ENCODE results near the gene EVPL. TPM values are rescaled to one million over a fixed set of nuclear protein-coding genes. Genes with fewer than 3 reads are reported as not detected.
"Not testable (repeated sequence)": the region's sequence is repeated elsewhere in the genome, so short reads cannot be mapped to it uniquely, and the experiment has no call there.

EVPL gene
- total and polyA plus RNA-seq, 4 experiments from 2014 or later, result not detected

GRCh38 chr17:75976175-75976848 lies 50.8 kb downstream of the EVPL start:
- CTCF ChIA-PET (ENCODE audit: partially characterized antibody), result interaction anchor here (0.7 kb wide), 1 partner anchor 32 kb away, joined by 3 read pairs; no protein-coding TSS in a partner anchor
- peaks cover 30% of the 10 kb centered on the region for H3K4me1 ChIP-seq (ENCODE audit: insufficient read depth, low read length)
- Mint-ChIP-seq H3K27me3 (no peaks in the 10 kb centered on the region), H3K9me3 (no peaks in the 10 kb centered on the region), H3K27ac (peak overlapping the region in 2 of 7 donors; percentile 52 to 57), H3K4me3 (peak overlapping the region in 6 of 8 donors; percentile 4 to 55 (median 36)), H3K36me3 (peaks cover 8 to 29% of the 10 kb centered on the region in 2 donors), H3K4me1 (peaks cover 21 to 73% (median 40%) of the 10 kb centered on the region in 4 donors)
- no peaks in the 10 kb centered on the region for H3K27me3 ChIP-seq (ENCODE audit: insufficient read depth, low read length)
- intact Hi-C loops (cut with micrococcal nuclease), result no loop called here
- no peaks in the 10 kb centered on the region for H3K36me3 ChIP-seq (ENCODE audit: insufficient read depth, low read length)
- no peak for DNase-seq
- H3K4me3 ChIP-seq (ENCODE audit: low read length in 2 of 2), result no peak overlapping the region
- POLR2A ChIA-PET (ENCODE audit: partially characterized antibody), result interaction anchor here (0.9 kb wide), 1 partner anchor 11 kb away, joined by 4 read pairs; no protein-coding TSS in a partner anchor
- no peaks in the 10 kb centered on the region for H3K9me3 ChIP-seq (ENCODE audit: control insufficient read depth in 1 of 2, low read length in 2 of 2)
- H3K27ac ChIP-seq (ENCODE audit: low read depth, low read length), result no peak overlapping the region

DNA sequence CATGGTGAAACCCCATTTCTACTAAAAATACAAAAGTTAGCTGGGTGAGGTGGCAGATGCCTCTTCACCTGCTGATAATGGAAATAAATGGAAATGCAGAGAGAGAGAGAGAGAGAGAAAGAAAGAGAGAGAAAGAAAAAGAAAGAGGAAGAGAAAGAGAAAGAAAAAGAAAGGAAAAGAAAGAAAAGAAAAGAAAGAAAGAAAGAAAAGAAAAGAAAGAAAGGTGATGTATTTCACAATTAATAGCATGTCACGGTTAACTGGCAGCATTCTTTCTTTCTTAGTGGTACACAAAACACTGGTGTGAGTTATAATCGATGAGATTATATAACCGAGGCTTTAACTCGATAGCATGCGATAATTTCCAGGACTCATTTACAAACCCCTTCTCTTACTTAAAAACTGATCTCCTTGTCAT lies 51.3 kb downstream of the EVPL start:
- H3K9me3 Mint-ChIP-seq, result no peaks in the 10 kb centered on the region
- no peak for DNase-seq
- Histone ChIP-seq H3K4me3 (ENCODE audit: low read length in 2 of 2) (no peak overlapping the region), H3K27me3 (ENCODE audit: insufficient read depth, low read length) (no peaks in the 10 kb centered on the region), H3K27ac (ENCODE audit: low read depth, low read length) (no peak overlapping the region), H3K9me3 (ENCODE audit: control insufficient read depth in 1 of 2, low read length in 2 of 2) (no peaks in the 10 kb centered on the region), H3K4me1 (ENCODE audit: insufficient read depth, low read length) (peaks cover 30% of the 10 kb centered on the region), H3K36me3 (ENCODE audit: insufficient read depth, low read length) (no peaks in the 10 kb centered on the region)
- intact Hi-C loops (cut with micrococcal nuclease), result no loop called here
- H3K36me3 Mint-ChIP-seq, result peaks cover 8 to 30% of the 10 kb centered on the region in 2 donors
- ChIA-PET CTCF (ENCODE audit: partially characterized antibody) (no interaction called here), POLR2A (ENCODE audit: partially characterized antibody) (no interaction called here)
- peaks cover 20 to 71% (median 39%) of the 10 kb centered on the region in 4 donors for H3K4me1 Mint-ChIP-seq
- H3K27me3 Mint-ChIP-seq, result no peaks in the 10 kb centered on the region
- peak overlapping the region in 1 of 7 donors; percentile 93 for H3K27ac Mint-ChIP-seq
- H3K4me3 Mint-ChIP-seq, result peak overlapping the region in 3 of 8 donors; percentile 38 to 57 (median 39)

DNA sequence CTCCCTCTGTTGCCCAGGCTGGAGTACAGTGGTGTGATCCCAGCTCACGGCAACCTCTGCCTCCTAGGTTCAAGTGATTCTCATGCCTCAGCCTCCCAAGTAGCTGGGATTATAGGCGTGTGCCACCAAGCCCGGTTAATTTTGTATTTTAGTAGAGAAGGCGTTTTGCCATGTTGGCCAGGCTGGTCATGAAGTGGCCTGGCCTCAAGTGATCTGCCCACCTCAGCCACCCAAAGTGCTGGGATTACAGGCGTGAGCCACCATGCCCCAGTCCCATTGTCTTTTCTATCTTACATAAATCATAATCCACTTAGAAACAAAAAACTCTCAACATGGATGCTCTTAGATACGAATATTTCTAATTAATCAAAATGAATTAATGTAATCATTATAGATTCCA lies 51.9 kb downstream of the EVPL start:
- CTCF ChIA-PET (ENCODE audit: partially characterized antibody); H3K9me3 Mint-ChIP-seq; H3K4me3 ChIP-seq (ENCODE audit: low read length in 2 of 2); H3K9me3 ChIP-seq (ENCODE audit: control insufficient read depth in 1 of 2, low read length in 2 of 2); DNase-seq; H3K27me3 Mint-ChIP-seq; intact Hi-C loops (cut with micrococcal nuclease); POLR2A ChIA-PET (ENCODE audit: partially characterized antibody); H3K4me3 Mint-ChIP-seq; H3K27me3 ChIP-seq (ENCODE audit: insufficient read depth, low read length); H3K36me3 ChIP-seq (ENCODE audit: insufficient read depth, low read length); H3K27ac ChIP-seq (ENCODE audit: low read depth, low read length): not testable (repeated sequence)
- Mint-ChIP-seq H3K4me1 (peaks cover 18 to 71% (median 33%) of the 10 kb centered on the region in 4 donors), H3K27ac (peak overlapping the region in 1 of 7 donors; percentile 93), H3K36me3 (peaks cover 8 to 34% of the 10 kb centered on the region in 2 donors)
- H3K4me1 ChIP-seq (ENCODE audit: insufficient read depth, low read length), result peaks cover 26% of the 10 kb centered on the region

GRCh38 chr17:75970626-75971025 lies 56.5 kb downstream of the EVPL start:
- intact Hi-C loops (cut with micrococcal nuclease), result no loop called here
- H3K4me3 Mint-ChIP-seq, result no peak overlapping the region
- H3K4me3 ChIP-seq (ENCODE audit: low read length in 2 of 2), result no peak overlapping the region
- H3K27ac Mint-ChIP-seq, result peak overlapping the region in 1 of 7 donors; percentile 16
- H3K27ac ChIP-seq (ENCODE audit: low read depth, low read length), result no peak overlapping the region
- CTCF ChIA-PET (ENCODE audit: partially characterized antibody), result no interaction called here
- peaks cover 12 to 19% of the 10 kb centered on the region in 2 donors for H3K36me3 Mint-ChIP-seq
- DNase-seq, result no peak
- H3K27me3 Mint-ChIP-seq, result no peaks in the 10 kb centered on the region
- H3K4me1 Mint-ChIP-seq, result peaks cover 6 to 34% (median 14%) of the 10 kb centered on the region in 4 donors
- POLR2A ChIA-PET (ENCODE audit: partially characterized antibody), result interaction anchor here (0.5 kb wide), 1 partner anchor 18 kb away, joined by 3 read pairs; no protein-coding TSS in a partner anchor
- H3K9me3 Mint-ChIP-seq, result no peaks in the 10 kb centered on the region
- no peaks in the 10 kb centered on the region for H3K27me3 ChIP-seq (ENCODE audit: insufficient read depth, low read length)
- no peaks in the 10 kb centered on the region for H3K36me3 ChIP-seq (ENCODE audit: insufficient read depth, low read length)
- no peaks in the 10 kb centered on the region for H3K4me1 ChIP-seq (ENCODE audit: insufficient read depth, low read length)
- H3K9me3 ChIP-seq (ENCODE audit: control insufficient read depth in 1 of 2, low read length in 2 of 2), result no peaks in the 10 kb centered on the region

- intact Hi-C loops (cut with micrococcal nuclease), result no loop called here
- Mint-ChIP-seq H3K27ac (peak overlapping the region in 1 of 7 donors; percentile 43), H3K4me3 (no peak overlapping the region), H3K27me3 (no peaks in the 10 kb centered on the region), H3K9me3 (no peaks in the 10 kb centered on the region), H3K36me3 (peaks cover 12 to 19% of the 10 kb centered on the region in 2 donors), H3K4me1 (peaks cover 6 to 32% (median 12%) of the 10 kb centered on the region in 4 donors)
- ChIA-PET POLR2A (ENCODE audit: partially characterized antibody) (no interaction called here), CTCF (ENCODE audit: partially characterized antibody) (interaction anchor here (1.2 kb wide), 1 partner anchor 9 kb away, joined by 3 read pairs; the partner anchor contains the start of genes ACOX1 and TEN1)
- Histone ChIP-seq H3K27ac (ENCODE audit: low read depth, low read length) (no peak overlapping the region), H3K36me3 (ENCODE audit: insufficient read depth, low read length) (no peaks in the 10 kb centered on the region), H3K4me3 (ENCODE audit: low read length in 2 of 2) (no peak overlapping the region), H3K9me3 (ENCODE audit: control insufficient read depth in 1 of 2, low read length in 2 of 2) (no peaks in the 10 kb centered on the region), H3K4me1 (ENCODE audit: insufficient read depth, low read length) (no peaks in the 10 kb centered on the region), H3K27me3 (ENCODE audit: insufficient read depth, low read length) (no peaks in the 10 kb centered on the region)
- DNase-seq, result no peak
Measured at GRCh38 chr17:75970011-75970523, 57.0 kb downstream of the EVPL start.

DNA sequence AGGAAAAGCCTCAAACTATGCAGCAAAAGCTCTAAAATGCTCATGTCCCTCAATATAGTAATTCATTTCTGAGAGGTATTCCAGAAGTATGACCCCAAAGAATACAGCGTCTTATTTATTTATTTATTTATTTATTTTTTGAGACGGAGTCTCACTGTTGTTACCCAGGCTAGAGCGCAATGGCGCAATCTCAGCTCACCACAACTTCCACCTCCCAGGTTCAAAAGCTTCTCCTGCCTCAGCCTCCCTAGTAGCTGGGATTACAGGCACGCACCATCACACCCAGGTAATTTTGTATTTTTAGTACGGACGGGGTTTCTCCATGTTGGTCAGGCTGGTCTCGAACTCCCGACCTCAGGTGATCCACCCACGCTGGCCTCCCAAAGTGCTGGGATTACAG lies 58.1 kb downstream of the EVPL start:
- POLR2A ChIA-PET (ENCODE audit: partially characterized antibody); H3K27ac Mint-ChIP-seq; H3K27me3 Mint-ChIP-seq: not testable (repeated sequence)

DNA sequence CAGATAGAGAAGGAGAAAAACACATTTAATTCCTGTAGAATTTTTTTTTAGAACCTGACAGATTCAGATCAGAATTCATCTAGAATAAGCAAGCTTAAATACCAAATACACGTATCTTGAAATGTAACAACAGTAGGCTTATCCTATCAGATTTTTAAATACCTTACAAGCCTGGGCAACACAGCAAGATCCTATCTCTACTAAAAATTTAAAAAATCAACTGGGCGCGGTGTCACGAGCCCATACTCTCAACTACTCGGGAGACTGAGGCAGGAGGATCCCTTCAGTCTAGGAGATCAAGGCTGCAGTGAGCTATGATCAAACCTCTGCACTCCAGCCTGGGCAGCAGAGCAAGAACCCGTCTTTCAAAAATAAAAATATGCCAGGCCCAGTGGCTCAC lies 61.6 kb downstream of the EVPL start:
- H3K4me1 ChIP-seq (ENCODE audit: insufficient read depth, low read length), result no peaks in the 10 kb centered on the region
- no peak for DNase-seq
- Mint-ChIP-seq H3K36me3 (peaks cover 4 to 10% of the 10 kb centered on the region in 2 donors), H3K27ac (no peak overlapping the region), H3K4me1 (peaks cover 6 to 16% (median 10%) of the 10 kb centered on the region in 4 donors), H3K9me3 (no peaks in the 10 kb centered on the region), H3K27me3 (no peaks in the 10 kb centered on the region), H3K4me3 (no peak overlapping the region)
- ChIA-PET POLR2A (ENCODE audit: partially characterized antibody) (interaction anchor here (0.9 kb wide), 1 partner anchor 11 kb away, joined by 4 read pairs; no protein-coding TSS in a partner anchor), CTCF (ENCODE audit: partially characterized antibody) (interaction anchor here (0.7 to 1.3 kb wide), 4 partner anchors 15 to 321 kb away, joined by 3 to 4 read pairs (median 3); no protein-coding TSS in a partner anchor)
- H3K4me3 ChIP-seq (ENCODE audit: low read length in 2 of 2), result no peak overlapping the region
- H3K36me3 ChIP-seq (ENCODE audit: insufficient read depth, low read length), result no peaks in the 10 kb centered on the region
- no peaks in the 10 kb centered on the region for H3K9me3 ChIP-seq (ENCODE audit: control insufficient read depth in 1 of 2, low read length in 2 of 2)
- no peaks in the 10 kb centered on the region for H3K27me3 ChIP-seq (ENCODE audit: insufficient read depth, low read length)
- intact Hi-C loops (cut with micrococcal nuclease), result no loop called here
- H3K27ac ChIP-seq (ENCODE audit: low read depth, low read length), result no peak overlapping the region

More for the DNA sequence above, 58.1 kb downstream of the EVPL start:
- H3K27ac ChIP-seq (ENCODE audit: low read depth, low read length); H3K4me1 ChIP-seq (ENCODE audit: insufficient read depth, low read length); H3K9me3 ChIP-seq (ENCODE audit: control insufficient read depth in 1 of 2, low read length in 2 of 2); intact Hi-C loops (cut with micrococcal nuclease); H3K36me3 ChIP-seq (ENCODE audit: insufficient read depth, low read length); H3K9me3 Mint-ChIP-seq; H3K4me3 Mint-ChIP-seq; H3K27me3 ChIP-seq (ENCODE audit: insufficient read depth, low read length); H3K4me3 ChIP-seq (ENCODE audit: low read length in 2 of 2); DNase-seq: not testable (repeated sequence)
- peaks cover 12 to 16% of the 10 kb centered on the region in 2 donors for H3K36me3 Mint-ChIP-seq
- CTCF ChIA-PET (ENCODE audit: partially characterized antibody), result interaction anchor here (0.8 to 1.2 kb wide), 2 partner anchors 10 to 64 kb away, joined by 3 read pairs; partner anchors contain the start of genes ACOX1, MRPL38 and TEN1
- peaks cover 8 to 27% (median 13%) of the 10 kb centered on the region in 4 donors for H3K4me1 Mint-ChIP-seq
